Endothelial cell of umbilical vein (primary cell): ENCODE results near the gene DPP6. TPM values are rescaled to one million over a fixed set of nuclear protein-coding genes. Genes with fewer than 3 reads are reported as not detected.

ENCODE experiments used
- BruUV-seq: library from RNA; stranded (reverse); fragments of 400-500 nt; replicated peaks from 2 replicates; lab custom pipeline; 2021; lab: Mats Ljungman, UMichigan
- CTCF ChIA-PET: fragments of 300-600, 350-600 bp; sonication (Branson Sonifier 250); formaldehyde crosslinking; loops from one replicate; lab custom pipeline; 2021; ENCODE audit warnings: antibody characterized with exemption, inconsistent platforms; lab: Charles Lee
- POLR2A ChIA-PET: fragments of 300-600, 350-600 bp; sonication (Branson Sonifier 250); formaldehyde crosslinking; loops from one replicate; lab custom pipeline; 2021; ENCODE audit warnings: antibody characterized with exemption, inconsistent platforms; lab: Charles Lee
- DNase-seq: peaks from one replicate; pipeline ENCODE4 v3.0.0-alpha.2; 2011; ENCODE audit warnings: low read depth, low spot score
- FAIRE-seq: peaks from 2 replicates; lab custom pipeline; 2011; peaks lifted over from hg19 to GRCh38; lab: Jason Lieb, UNC
- H2AFZ ChIP-seq: 2 replicates; pipeline ENCODE4 v1.6.0; 2012; ENCODE audit warnings: low read depth, low read length, control low read depth, inconsistent platforms
- H3K27ac ChIP-seq: 2 replicates; pipeline ENCODE4 v1.5.1; 2011; ENCODE audit warnings: low read depth, mild to moderate bottlenecking, control low read depth, low read length, moderate library complexity; ENCODE audit not compliant: insufficient read depth
- H3K27me3 ChIP-seq, 2 experiments: 2 replicates each; pipeline versions ENCODE4 v1.6.0 to v1.6.1; 2011; ENCODE audit warnings: low read length in 2 of 2, mixed read lengths in 1 of 2; ENCODE audit not compliant: control insufficient read depth in 2 of 2, insufficient read depth in 2 of 2
- H3K36me3 ChIP-seq, 2 experiments: 2 replicates in 1 of 2; 3 replicates in 1 of 2; pipeline ENCODE4 v1.5.1; 2011; ENCODE audit warnings: low read length in 2 of 2, mild to moderate bottlenecking in 1 of 2, moderate library complexity in 1 of 2; ENCODE audit not compliant: control insufficient read depth in 2 of 2, insufficient read depth in 2 of 2; ENCODE audit errors: extremely low read depth in 1 of 2
- H3K4me1 ChIP-seq: 3 replicates; pipeline ENCODE4 v1.5.1; 2011; ENCODE audit warnings: mild to moderate bottlenecking, low read length; ENCODE audit not compliant: control insufficient read depth, insufficient read depth; ENCODE audit errors: extremely low read depth
- H3K4me2 ChIP-seq: 2 replicates; pipeline ENCODE4 v1.6.1; 2011; ENCODE audit warnings: low read length, control low read depth, mixed read lengths; ENCODE audit not compliant: insufficient read depth
- H3K4me3 ChIP-seq, 3 experiments: fragments of 200-600 bp in 1 of 3; sonication (generic), shearing (Covaris generic) in 1 of 3; replicated peaks in 1 of 3; 2 replicates each; pipeline ENCODE4 v1.5.1; 2011 to 2016; ENCODE audit warnings: control low read depth in 3 of 3, low read length in 3 of 3, mild to moderate bottlenecking in 2 of 3, inconsistent platforms in 1 of 3, low read depth in 1 of 3, moderate library complexity in 1 of 3; ENCODE audit not compliant: insufficient read depth in 1 of 3
- H3K79me2 ChIP-seq: 2 replicates; pipeline ENCODE4 v1.6.0; 2012; ENCODE audit warnings: low read length, inconsistent platforms; ENCODE audit not compliant: control insufficient read depth, insufficient read depth
- H3K9ac ChIP-seq: replicated peaks from 2 replicates; pipeline ENCODE3; 2011; ENCODE audit warnings: low read length, control low read depth; ENCODE audit not compliant: insufficient read depth; ENCODE audit errors: extremely low read depth
- H3K9me1 ChIP-seq: replicated peaks from 3 replicates; pipeline ENCODE4 v1.6.0; 2011; ENCODE audit warnings: mild to moderate bottlenecking, low read length; ENCODE audit not compliant: control insufficient read depth, insufficient read depth; ENCODE audit errors: extremely low read depth
- H3K9me3 ChIP-seq: replicated peaks from 2 replicates; pipeline ENCODE4 v1.5.1; 2012; ENCODE audit warnings: low read length, inconsistent platforms; ENCODE audit not compliant: control insufficient read depth, insufficient read depth
- H4K20me1 ChIP-seq: replicated peaks from 2 replicates; pipeline ENCODE3; 2011; ENCODE audit warnings: mild to moderate bottlenecking, low read length; ENCODE audit not compliant: control insufficient read depth, insufficient read depth; ENCODE audit errors: extremely low read depth
- CTCF ChIP-seq, 2 donors: IDR thresholded peaks; 1 replicate in 1 of 2; 2 replicates in 1 of 2; pipeline ENCODE4 v1.5.1; 2011; ENCODE audit warnings: low read length in 2 of 2, mild to moderate bottlenecking in 2 of 2, moderate library complexity in 2 of 2, control low read depth in 1 of 2, inconsistent platforms in 1 of 2, low read depth in 1 of 2; ENCODE audit not compliant: insufficient read depth in 1 of 2; ENCODE audit errors: extremely low read depth in 1 of 2
- EZH2 ChIP-seq: IDR thresholded peaks from 2 replicates; pipeline ENCODE4 v1.6.1; 2012; ENCODE audit warnings: borderline replicate concordance, low read depth, mild to moderate bottlenecking, moderate library complexity, low read length, inconsistent platforms; ENCODE audit not compliant: severe bottlenecking
- FOS ChIP-seq: IDR thresholded peaks from 2 replicates; pipeline ENCODE4 v1.6.1; 2011; ENCODE audit warnings: mild to moderate bottlenecking, low read length, moderate library complexity, borderline replicate concordance; ENCODE audit not compliant: insufficient read depth
- GATA2 ChIP-seq: IDR thresholded peaks from 2 replicates; pipeline ENCODE4 v1.7.0; 2011; ENCODE audit warnings: low read depth, mild to moderate bottlenecking, moderate library complexity, mixed read lengths, low read length; ENCODE audit not compliant: insufficient read length, insufficient read depth
- JUN ChIP-seq: IDR thresholded peaks from 2 replicates; pipeline ENCODE4 v1.6.1; 2011; ENCODE audit warnings: borderline replicate concordance, low read depth; ENCODE audit not compliant: insufficient read length, insufficient read depth
- MAX ChIP-seq: IDR thresholded peaks from 2 replicates; pipeline ENCODE4 v1.6.1; 2011; ENCODE audit not compliant: insufficient read depth, insufficient read length
- MYC ChIP-seq: IDR thresholded peaks from one replicate; pipeline ENCODE4 v1.6.1; 2011; ENCODE audit warnings: mild to moderate bottlenecking, low read depth, low read length
- POLR2A ChIP-seq: IDR thresholded peaks from 2 replicates; pipeline ENCODE4 v1.6.1; 2012; ENCODE audit warnings: low read depth, mild to moderate bottlenecking, control low read depth, low read length
- POLR2AphosphoS5 ChIP-seq: IDR thresholded peaks from 2 replicates; pipeline ENCODE4 v1.6.1; 2012; ENCODE audit warnings: low read depth, mild to moderate bottlenecking, control low read depth, low read length, moderate library complexity; ENCODE audit not compliant: insufficient read depth
- dilution Hi-C: fragments of 300-500 bp; cut with MboI; formaldehyde crosslinking; loops from one replicate; pipeline ENCODE4 v1.15.0; 2019; ENCODE audit warnings: low sequenced_read_pairs; ENCODE audit not compliant: extremely low pct_ligation_motif_present
- intact Hi-C: fragments of 100-400 bp; cut with micrococcal nuclease; formaldehyde crosslinking; loops from one replicate; pipeline ENCODE4 v1.10.0; 2022
- polyA plus RNA-seq, 4 experiments: library from polyadenylated mRNA; depleted of rRNA in 3 of 4; stranded (reverse) in 3 of 4; unstranded in 1 of 4; fragments of >200 nt; gene quantifications; 2 replicates each; pipeline versions ENCODE4 v1.2.1 to v1.2.3, GENCODE V29; 2011 to 2012; ENCODE audit warnings: missing spikeins in 1 of 4
- total RNA-seq: library from RNA; stranded (reverse); gene quantifications from 2 replicates; pipeline ENCODE4 v1.2.3, GENCODE V29; 2021

The DPP6 gene
- total and polyA plus RNA-seq, 2 donors (not counting 3 experiments of a cell fraction or from before 2014, with no cell fraction given) = not detected

- Histone ChIP-seq H3K4me3 (no peak overlapping the region), H3K27ac (no peak overlapping the region), H3K9me3 (peaks cover 8% of the 10 kb centered on the region), H4K20me1 (no peaks in the 10 kb centered on the region), H3K9ac (no peak overlapping the region), H3K36me3 (no peaks in the 10 kb centered on the region), H3K27me3 (no peaks in the 10 kb centered on the region), H2AFZ (no peak overlapping the region), H3K79me2 (no peaks in the 10 kb centered on the region), H3K9me1 (no peaks in the 10 kb centered on the region), H3K4me1 (no peaks in the 10 kb centered on the region), H3K4me2 (no peak overlapping the region)
- no peak for DNase-seq
- TF ChIP-seq MAX (peak; percentile 11), MYC (no peak)
- ChIA-PET POLR2A (no interaction called here), CTCF (no interaction called here)
- intact Hi-C loops (no loop called here), dilution Hi-C loops (no loop called here)
- FAIRE-seq = no peak
- no TSS peak for BruUV-seq
Measured at GRCh38 chr7:154837087-154837486, 784.9 kb downstream of the DPP6 start.

GRCh38 chr7:154837622-154838021 lies 785.4 kb downstream of the DPP6 start:
- intact Hi-C loops = no loop called here
- Histone ChIP-seq H3K79me2 (no peaks in the 10 kb centered on the region), H3K4me3 (no peak overlapping the region), H3K4me1 (no peaks in the 10 kb centered on the region), H3K27ac (no peak overlapping the region), H3K9me1 (no peaks in the 10 kb centered on the region), H3K4me2 (no peak overlapping the region), H3K9ac (no peak overlapping the region), H3K9me3 (peaks cover 8% of the 10 kb centered on the region), H2AFZ (no peak overlapping the region), H4K20me1 (no peaks in the 10 kb centered on the region), H3K27me3 (no peaks in the 10 kb centered on the region), H3K36me3 (no peaks in the 10 kb centered on the region)
- CTCF ChIA-PET = no interaction called here
- no peak for FAIRE-seq
- DNase-seq = no peak
- POLR2A ChIA-PET = no interaction called here
- dilution Hi-C loops = no loop called here
- no TSS peak for BruUV-seq
- TF ChIP-seq JUN = no peak
- TF ChIP-seq MYC = no peak
- TF ChIP-seq EZH2 = no peak
- TF ChIP-seq MAX = no peak
- TF ChIP-seq POLR2AphosphoS5 = no peak
- no peak for TF ChIP-seq FOS
- no peak for TF ChIP-seq GATA2
- TF ChIP-seq CTCF (IDR thresholded peaks at IDR 0.05; ENCODE audit: extremely low read depth in 1 of 2, insufficient read depth in 1 of 2, low read depth in 1 of 2, low read length in 2 of 2) = no peak
- TF ChIP-seq POLR2A = no peak
